Upper lobe of right lung (tissue), 1 donor: ENCODE data around the gene ZNF281. TPM values are rescaled to one million over a fixed set of nuclear protein-coding genes. Genes with fewer than 3 reads are reported as not detected.

ENCODE experiments used
- ATAC-seq: fragments of 200-7000 bp; cut with Tn5 transposase; one replicate; pipeline ENCODE4 v1.9.1; 2020; ENCODE audit warnings: mild to moderate bottlenecking, moderate library complexity
- DNase-seq: peaks from one replicate; pipeline ENCODE4 v3.0.0-alpha.2; 2020
- H3K27ac ChIP-seq: fragments of 200-600 bp; one replicate; pipeline ENCODE4 v1.8.0; 2022
- H3K27me3 ChIP-seq: fragments of 200-600 bp; one replicate; pipeline ENCODE4 v1.8.0; 2022; ENCODE audit warnings: mild to moderate bottlenecking
- H3K36me3 ChIP-seq: fragments of 200-600 bp; one replicate; pipeline ENCODE4 v1.8.0; 2022
- H3K4me1 ChIP-seq: fragments of 200-600 bp; one replicate; pipeline ENCODE4 v1.8.0; 2022
- H3K4me3 ChIP-seq: fragments of 200-600 bp; one replicate; pipeline ENCODE4 v1.8.0; 2022; ENCODE audit warnings: mild to moderate bottlenecking
- H3K9me3 ChIP-seq: fragments of 200-600 bp; one replicate; pipeline ENCODE4 v1.8.0; 2022
- intact Hi-C: fragments of 100-400 bp; cut with DNase I; formaldehyde crosslinking; loops from one replicate; pipeline ENCODE4 v1.11.0; 2022
- total RNA-seq: library from RNA; stranded (reverse); fragmentation: NEBNext Ultra II Directional; extraction: Animal tissue kit (Norgen Biotek cat#: 25700); gene quantifications from one replicate; pipeline ENCODE4 v1.2.1, GENCODE V29; 2021
- TF ChIP-seq, protein P1 (sequence below): fragments of 200-600 bp; IDR thresholded peaks from one replicate; pipeline ENCODE4 v1.8.0; 2022; ENCODE audit warnings: antibody characterized with exemption
- donor health status: DM: no; HTN: yes; CAD: no; lungs with severe emphysema.

Gene ZNF281
- total RNA-seq, 1 donor from 2014 or later = 19.5 TPM

DNA sequence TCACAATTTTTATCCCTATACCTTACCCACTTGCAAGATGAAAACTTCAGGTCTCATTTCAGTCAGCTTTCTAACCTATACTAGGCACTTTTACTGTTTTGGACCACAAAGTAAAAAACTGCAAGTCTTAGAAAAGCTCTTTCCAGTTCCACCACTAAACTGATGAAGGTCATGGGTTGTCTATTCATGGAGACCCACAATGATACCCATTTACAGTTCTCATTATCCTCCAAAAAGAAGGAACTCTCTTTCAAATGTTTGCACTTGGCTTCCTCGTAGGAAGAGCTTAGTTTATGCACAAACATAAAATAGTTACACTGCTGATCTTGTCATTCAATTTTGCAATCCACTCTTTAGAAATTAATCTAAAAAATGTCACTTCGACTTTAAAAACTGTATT, 9.3 kb downstream of the ZNF281 start:
- no peak overlapping the region for H3K27ac ChIP-seq
- no peak overlapping the region for H3K4me3 ChIP-seq
- peaks cover 9% of the 10 kb centered on the region for H3K36me3 ChIP-seq
- ATAC-seq (no peak), DNase-seq (no peak)
- H3K4me1 ChIP-seq = peaks cover 6% of the 10 kb centered on the region
- TF ChIP-seq, protein P1, sequence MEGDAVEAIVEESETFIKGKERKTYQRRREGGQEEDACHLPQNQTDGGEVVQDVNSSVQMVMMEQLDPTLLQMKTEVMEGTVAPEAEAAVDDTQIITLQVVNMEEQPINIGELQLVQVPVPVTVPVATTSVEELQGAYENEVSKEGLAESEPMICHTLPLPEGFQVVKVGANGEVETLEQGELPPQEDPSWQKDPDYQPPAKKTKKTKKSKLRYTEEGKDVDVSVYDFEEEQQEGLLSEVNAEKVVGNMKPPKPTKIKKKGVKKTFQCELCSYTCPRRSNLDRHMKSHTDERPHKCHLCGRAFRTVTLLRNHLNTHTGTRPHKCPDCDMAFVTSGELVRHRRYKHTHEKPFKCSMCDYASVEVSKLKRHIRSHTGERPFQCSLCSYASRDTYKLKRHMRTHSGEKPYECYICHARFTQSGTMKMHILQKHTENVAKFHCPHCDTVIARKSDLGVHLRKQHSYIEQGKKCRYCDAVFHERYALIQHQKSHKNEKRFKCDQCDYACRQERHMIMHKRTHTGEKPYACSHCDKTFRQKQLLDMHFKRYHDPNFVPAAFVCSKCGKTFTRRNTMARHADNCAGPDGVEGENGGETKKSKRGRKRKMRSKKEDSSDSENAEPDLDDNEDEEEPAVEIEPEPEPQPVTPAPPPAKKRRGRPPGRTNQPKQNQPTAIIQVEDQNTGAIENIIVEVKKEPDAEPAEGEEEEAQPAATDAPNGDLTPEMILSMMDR = no peak
- intact Hi-C loops = no loop called here
- H3K27me3 ChIP-seq = no peaks in the 10 kb centered on the region
- no peaks in the 10 kb centered on the region for H3K9me3 ChIP-seq

DNA sequence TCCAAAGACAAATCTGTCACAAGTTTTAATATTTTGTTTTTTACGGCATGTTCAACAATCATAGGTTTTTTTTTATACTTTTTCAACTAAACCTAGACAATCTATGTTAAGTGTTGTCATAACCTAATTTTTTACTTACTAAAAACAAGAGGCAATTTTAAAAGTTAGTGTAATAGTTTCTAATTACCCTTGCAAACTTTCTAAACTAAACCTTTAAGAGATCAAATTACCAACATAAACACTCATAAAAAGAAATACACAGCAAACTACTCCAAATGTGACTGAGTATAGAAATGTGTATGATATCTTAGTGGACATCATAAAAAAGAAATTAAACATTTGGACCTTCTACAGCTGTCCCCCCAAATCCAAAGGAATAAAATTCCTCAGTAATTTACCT, 10.0 kb downstream of the ZNF281 start:
- ATAC-seq = no peak
- Histone ChIP-seq H3K27ac (no peak overlapping the region), H3K9me3 (no peaks in the 10 kb centered on the region), H3K27me3 (no peaks in the 10 kb centered on the region), H3K4me3 (no peak overlapping the region), H3K36me3 (peaks cover 9% of the 10 kb centered on the region), H3K4me1 (no peaks in the 10 kb centered on the region)
- no peak for DNase-seq
- TF ChIP-seq, protein P1 = no peak
- intact Hi-C loops = no loop called here

DNA sequence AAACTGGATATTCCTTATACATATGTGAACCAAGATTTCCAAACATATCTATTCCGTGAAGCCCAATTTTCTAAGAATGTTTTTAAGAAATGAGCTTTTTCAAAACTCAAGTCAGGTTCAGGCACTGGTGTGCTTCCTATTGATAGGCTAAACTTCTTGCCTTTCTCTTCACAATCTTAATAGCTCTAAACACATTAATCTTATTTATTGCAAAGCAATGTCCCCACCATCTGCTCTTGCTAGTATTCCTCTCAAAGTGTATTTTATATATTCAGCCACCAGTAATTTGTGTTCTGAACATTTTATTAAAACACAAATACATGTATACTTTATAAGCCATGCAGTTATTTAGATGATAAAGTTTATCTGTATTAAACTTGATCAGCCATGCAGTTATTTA, 11.5 kb downstream of the ZNF281 start:
- H3K27me3 ChIP-seq = no peaks in the 10 kb centered on the region
- TF ChIP-seq, protein P1 = no peak
- H3K4me1 ChIP-seq = no peaks in the 10 kb centered on the region
- intact Hi-C loops = no loop called here
- ATAC-seq (no peak), DNase-seq (no peak)
- no peak overlapping the region for H3K4me3 ChIP-seq
- H3K9me3 ChIP-seq = no peaks in the 10 kb centered on the region
- peaks cover 5% of the 10 kb centered on the region for H3K36me3 ChIP-seq
- H3K27ac ChIP-seq = no peak overlapping the region

DNA sequence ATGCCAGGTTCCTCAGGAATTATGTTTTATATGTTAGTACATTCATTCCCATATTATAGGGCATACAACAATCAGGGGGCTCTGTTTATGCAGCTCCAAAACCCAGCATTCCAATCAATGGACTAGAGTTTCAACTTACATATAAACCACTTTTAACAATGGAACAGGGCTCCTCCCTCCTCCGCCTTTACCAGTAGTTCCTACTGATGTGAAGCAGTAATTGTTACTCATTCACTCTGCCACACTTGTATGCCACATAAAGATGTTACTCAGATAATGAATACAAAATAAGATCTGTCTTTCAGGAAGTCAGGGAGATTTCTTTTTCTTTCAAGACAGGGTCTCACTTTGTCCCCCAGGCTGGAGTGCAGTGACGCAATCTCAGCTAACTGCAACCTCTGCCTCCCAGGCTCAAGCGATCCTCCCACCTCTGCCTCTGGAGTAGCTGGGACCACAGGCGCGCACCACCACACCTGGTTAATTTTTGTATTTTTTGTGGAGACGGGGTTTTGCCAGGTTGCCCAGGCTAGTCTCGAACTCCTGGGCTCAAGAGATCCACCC, 17.1 kb downstream of the ZNF281 start:
- Histone ChIP-seq H3K36me3 (no peaks in the 10 kb centered on the region), H3K9me3 (no peaks in the 10 kb centered on the region), H3K4me3 (no peak overlapping the region), H3K27ac (no peak overlapping the region), H3K4me1 (no peaks in the 10 kb centered on the region), H3K27me3 (no peaks in the 10 kb centered on the region)
- TF ChIP-seq, protein P1 = no peak
- intact Hi-C loops = no loop called here
- no peak for DNase-seq
- ATAC-seq = no peak

DNA sequence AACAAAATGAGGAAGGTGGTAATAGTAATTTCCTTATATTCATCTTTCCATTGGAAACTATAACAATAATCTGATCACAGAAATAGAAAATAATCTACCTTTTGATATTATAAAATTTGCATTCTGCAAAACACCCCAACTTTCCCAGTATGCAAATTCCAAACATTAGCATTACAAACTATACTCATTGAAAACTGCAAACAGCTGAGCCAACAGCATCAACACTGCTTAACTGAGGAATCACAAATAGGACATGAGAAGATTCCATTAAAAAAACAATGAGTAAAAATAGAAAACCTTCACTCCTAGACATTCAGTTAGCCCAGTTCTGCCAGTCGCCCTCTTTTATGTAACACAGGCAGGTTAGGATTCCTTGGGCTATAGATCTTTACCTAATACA, 18.1 kb downstream of the ZNF281 start:
- Histone ChIP-seq H3K4me3 (no peak overlapping the region), H3K27me3 (no peaks in the 10 kb centered on the region), H3K4me1 (no peaks in the 10 kb centered on the region), H3K36me3 (no peaks in the 10 kb centered on the region), H3K9me3 (no peaks in the 10 kb centered on the region), H3K27ac (no peak overlapping the region)
- DNase-seq (no peak), ATAC-seq (no peak)
- intact Hi-C loops = no loop called here
- TF ChIP-seq, protein P1 = no peak

DNA sequence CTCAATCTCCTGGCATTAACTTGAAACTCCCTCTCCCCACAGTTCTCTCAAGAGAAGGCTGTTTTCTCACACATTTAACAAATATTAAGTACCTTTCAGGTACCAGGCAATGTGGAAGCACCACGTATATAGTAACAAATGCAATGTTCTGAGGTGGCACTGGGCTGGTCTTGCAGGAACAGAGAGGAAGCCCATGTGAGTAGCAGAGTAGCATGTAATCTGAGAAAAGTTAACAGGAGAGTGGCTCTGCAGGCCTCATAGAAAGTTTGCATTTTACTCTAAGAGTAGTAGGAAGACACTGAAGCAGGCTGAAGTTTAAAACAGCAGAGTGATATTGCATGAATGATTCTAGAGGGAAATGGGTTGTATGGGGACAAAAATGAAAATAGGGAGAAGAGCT, 21.0 kb downstream of the ZNF281 start:
- H3K27ac ChIP-seq = no peak overlapping the region
- no peak for ATAC-seq
- no peak overlapping the region for H3K4me3 ChIP-seq
- no peaks in the 10 kb centered on the region for H3K36me3 ChIP-seq
- no peaks in the 10 kb centered on the region for H3K9me3 ChIP-seq
- intact Hi-C loops = no loop called here
- no peaks in the 10 kb centered on the region for H3K27me3 ChIP-seq
- TF ChIP-seq, protein P1 = no peak
- no peak for DNase-seq
- no peaks in the 10 kb centered on the region for H3K4me1 ChIP-seq
